AG04449 (cell line): ENCODE data around the gene MEIS2.
A peak's percentile ranks its signal among the peaks of the same experiment; 100 is the strongest.

Experiments
- CTCF ChIA-PET: fragments of 350-600 bp; formaldehyde crosslinking; extraction: SDS; loops from one replicate; lab custom pipeline; 2021; ENCODE audit warnings: antibody characterized with exemption; lab: Yijun Ruan, JAX
- POLR2A ChIA-PET: fragments of 400-600, 350-600 bp; formaldehyde crosslinking; extraction: SDS; loops from one replicate; lab custom pipeline; 2020; ENCODE audit warnings: antibody characterized with exemption, inconsistent platforms; lab: Yijun Ruan, JAX
- DNase-seq: peaks from one replicate; pipeline ENCODE4 v3.0.0-alpha.2; 2010; ENCODE audit warnings: low read depth, low spot score
- H3K4me3 ChIP-seq: 2 replicates; pipeline ENCODE4 v1.5.1; 2011; ENCODE audit warnings: low read depth, mild to moderate bottlenecking, control low read depth, low read length
- CTCF ChIP-seq: IDR thresholded peaks from one replicate; pipeline ENCODE4 v1.5.1; 2011; ENCODE audit warnings: mild to moderate bottlenecking, moderate library complexity, low read length, control low read depth, inconsistent platforms; ENCODE audit not compliant: insufficient read depth; ENCODE audit errors: missing control alignments

The MEIS2 gene

GRCh38 chr15:36894075-36894474 lies 206.3 kb downstream of the MEIS2 start:
- POLR2A ChIA-PET, result no interaction called here

GRCh38 chr15:36893276-36893675 lies 207.1 kb downstream of the MEIS2 start:
- no peak for TF ChIP-seq CTCF
- POLR2A ChIA-PET, result no interaction called here
- H3K4me3 ChIP-seq, result no peak overlapping the region
- DNase-seq, result no peak
- CTCF ChIA-PET, result interaction anchor here (0.9 to 2.1 kb wide), 5 partner anchors 10 to 998 kb away, joined by 3 to 19 read pairs (median 3); no protein-coding TSS in a partner anchor

More at GRCh38 chr15:36894075-36894474, 206.3 kb downstream of the MEIS2 start:
- TF ChIP-seq CTCF, result no peak
- no peak for DNase-seq
- no peak overlapping the region for H3K4me3 ChIP-seq
- CTCF ChIA-PET, result interaction anchor here (1.1 to 2.1 kb wide), 3 partner anchors 10 to 239 kb away, joined by 3 to 19 read pairs (median 4); no protein-coding TSS in a partner anchor

GRCh38 chr15:36888011-36888992 lies 212.0 kb downstream of the MEIS2 start:
- no peak for TF ChIP-seq CTCF
- H3K4me3 ChIP-seq, result peak overlapping the region; percentile 48
- POLR2A ChIA-PET, result no interaction called here
- DNase-seq, result no peak
- CTCF ChIA-PET, result interaction anchor here (1.2 kb wide), 1 partner anchor 9 kb away, joined by 3 read pairs; no protein-coding TSS in a partner anchor

- ChIA-PET POLR2A (no interaction called here), CTCF (interaction anchor here (1.2 kb wide), 1 partner anchor 214 kb away, joined by 3 read pairs; no protein-coding TSS in a partner anchor)
- DNase-seq, result no peak
- peak overlapping the region; percentile 48 for H3K4me3 ChIP-seq
- TF ChIP-seq CTCF, result no peak
Measured at GRCh38 chr15:36887214-36887961, 213.0 kb downstream of the MEIS2 start.

- H3K4me3 ChIP-seq, result no peak overlapping the region
- TF ChIP-seq CTCF, result no peak
- DNase-seq, result no peak
- ChIA-PET POLR2A (no interaction called here), CTCF (interaction anchor here (1.2 to 1.4 kb wide), 2 partner anchors 215 to 247 kb away, joined by 3 to 7 read pairs; no protein-coding TSS in a partner anchor)
Measured at GRCh38 chr15:36886701-36887100, 213.6 kb downstream of the MEIS2 start.

GRCh38 chr15:36886191-36886590 lies 214.2 kb downstream of the MEIS2 start:
- no peak for DNase-seq
- POLR2A ChIA-PET, result no interaction called here
- no peak overlapping the region for H3K4me3 ChIP-seq
- TF ChIP-seq CTCF, result no peak
- CTCF ChIA-PET, result interaction anchor here (1.0 to 1.4 kb wide), 3 partner anchors 215 to 385 kb away, joined by 3 to 7 read pairs (median 3); no protein-coding TSS in a partner anchor
